ENCODE results near the gene SDK1. TPM values are rescaled to one million over a fixed set of nuclear protein-coding genes. Genes with fewer than 3 reads are reported as not detected.

Gene SDK1
- total RNA-seq, 4 donors from 2014 or later, result 1.3 to 5.0 (median 2.0) TPM

DNA sequence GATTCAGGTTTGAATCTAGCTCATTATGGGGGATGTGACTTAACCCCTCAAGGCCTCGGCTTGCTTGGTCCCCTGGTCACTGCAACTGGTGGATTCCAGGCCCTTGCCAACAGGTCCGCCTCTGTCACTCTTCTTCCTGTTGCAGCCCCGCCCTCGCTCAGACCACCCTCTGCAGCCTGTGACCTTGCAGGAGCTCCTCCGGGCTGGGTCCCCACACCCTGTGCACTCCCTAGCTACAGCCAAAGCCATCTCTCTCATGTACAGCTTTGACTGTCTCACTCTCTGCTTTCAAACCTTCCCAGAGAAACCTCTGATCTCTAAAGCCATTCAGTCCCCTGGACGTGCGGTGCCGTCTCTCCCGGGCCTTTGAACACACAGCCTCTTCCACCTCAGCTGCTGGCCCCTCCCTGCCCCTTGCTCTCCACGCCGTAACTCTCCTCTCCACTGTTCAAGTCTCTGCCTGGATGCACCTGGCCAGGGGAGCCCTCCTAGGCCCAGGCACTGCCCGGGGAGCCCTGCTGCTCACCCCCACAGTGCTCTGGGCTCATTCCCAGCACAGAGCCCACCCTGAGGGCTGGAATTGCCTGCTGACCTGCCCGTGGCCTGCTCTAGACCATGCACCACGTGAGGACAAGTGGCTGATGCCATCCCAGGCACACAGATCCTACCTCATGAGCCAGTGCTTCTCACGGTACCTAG is 895.2 kb downstream of the SDK1 start:
- Histone ChIP-seq H3K4me1 (no peaks in the 10 kb centered on the region), H3K36me3 (no peaks in the 10 kb centered on the region), H3K9me3 (no peaks in the 10 kb centered on the region), H3K4me3 (replicated peaks in 1 of 3) (no peak overlapping the region), H3K27me3 (no peaks in the 10 kb centered on the region), H3K27ac (no peak overlapping the region)
- WGBS, 2 donors, result 76 to 80% methylated on average over 13 to 15 of the region's 15 CpGs
- TF ChIP-seq POLR2A (IDR thresholded peaks at IDR 0.05), result no peak
- TF ChIP-seq, protein P1, sequence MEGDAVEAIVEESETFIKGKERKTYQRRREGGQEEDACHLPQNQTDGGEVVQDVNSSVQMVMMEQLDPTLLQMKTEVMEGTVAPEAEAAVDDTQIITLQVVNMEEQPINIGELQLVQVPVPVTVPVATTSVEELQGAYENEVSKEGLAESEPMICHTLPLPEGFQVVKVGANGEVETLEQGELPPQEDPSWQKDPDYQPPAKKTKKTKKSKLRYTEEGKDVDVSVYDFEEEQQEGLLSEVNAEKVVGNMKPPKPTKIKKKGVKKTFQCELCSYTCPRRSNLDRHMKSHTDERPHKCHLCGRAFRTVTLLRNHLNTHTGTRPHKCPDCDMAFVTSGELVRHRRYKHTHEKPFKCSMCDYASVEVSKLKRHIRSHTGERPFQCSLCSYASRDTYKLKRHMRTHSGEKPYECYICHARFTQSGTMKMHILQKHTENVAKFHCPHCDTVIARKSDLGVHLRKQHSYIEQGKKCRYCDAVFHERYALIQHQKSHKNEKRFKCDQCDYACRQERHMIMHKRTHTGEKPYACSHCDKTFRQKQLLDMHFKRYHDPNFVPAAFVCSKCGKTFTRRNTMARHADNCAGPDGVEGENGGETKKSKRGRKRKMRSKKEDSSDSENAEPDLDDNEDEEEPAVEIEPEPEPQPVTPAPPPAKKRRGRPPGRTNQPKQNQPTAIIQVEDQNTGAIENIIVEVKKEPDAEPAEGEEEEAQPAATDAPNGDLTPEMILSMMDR (IDR thresholded peaks at IDR 0.05), result no peak
- DNase-seq, result no peak
- intact Hi-C loops (cut with DNase I), result no loop called here

DNA sequence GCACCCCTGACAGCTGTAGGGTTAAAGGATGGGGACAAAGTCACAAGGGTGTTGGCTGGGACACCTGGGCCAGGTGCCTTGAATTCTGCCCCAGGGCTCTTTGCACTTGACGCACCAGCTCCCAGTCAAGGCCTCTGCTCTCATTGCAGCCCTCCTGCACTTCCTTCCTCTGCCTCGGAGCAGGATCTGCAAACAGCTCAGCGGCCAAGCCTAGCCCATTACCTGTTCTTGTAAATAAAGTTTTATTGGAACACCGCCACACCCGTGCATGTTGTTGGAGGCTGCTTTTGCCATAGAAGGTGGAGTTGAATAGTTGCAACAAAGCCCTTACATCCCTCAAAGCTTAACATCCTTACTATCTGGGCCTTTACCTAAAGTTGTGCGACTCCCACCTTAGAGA is 897.2 kb downstream of the SDK1 start:
- Histone ChIP-seq H3K9me3 (no peaks in the 10 kb centered on the region), H3K27ac (no peak overlapping the region), H3K4me1 (no peaks in the 10 kb centered on the region), H3K36me3 (no peaks in the 10 kb centered on the region), H3K27me3 (no peaks in the 10 kb centered on the region), H3K4me3 (replicated peaks in 1 of 3) (no peak overlapping the region)
- WGBS, 2 donors, result 90 to 92% methylated on average over 6 of the region's 6 CpGs
- intact Hi-C loops (cut with DNase I), result no loop called here
- no peak for DNase-seq
- TF ChIP-seq, protein P1 (IDR thresholded peaks at IDR 0.05), result no peak
- no peak for TF ChIP-seq POLR2A (IDR thresholded peaks at IDR 0.05)

DNA sequence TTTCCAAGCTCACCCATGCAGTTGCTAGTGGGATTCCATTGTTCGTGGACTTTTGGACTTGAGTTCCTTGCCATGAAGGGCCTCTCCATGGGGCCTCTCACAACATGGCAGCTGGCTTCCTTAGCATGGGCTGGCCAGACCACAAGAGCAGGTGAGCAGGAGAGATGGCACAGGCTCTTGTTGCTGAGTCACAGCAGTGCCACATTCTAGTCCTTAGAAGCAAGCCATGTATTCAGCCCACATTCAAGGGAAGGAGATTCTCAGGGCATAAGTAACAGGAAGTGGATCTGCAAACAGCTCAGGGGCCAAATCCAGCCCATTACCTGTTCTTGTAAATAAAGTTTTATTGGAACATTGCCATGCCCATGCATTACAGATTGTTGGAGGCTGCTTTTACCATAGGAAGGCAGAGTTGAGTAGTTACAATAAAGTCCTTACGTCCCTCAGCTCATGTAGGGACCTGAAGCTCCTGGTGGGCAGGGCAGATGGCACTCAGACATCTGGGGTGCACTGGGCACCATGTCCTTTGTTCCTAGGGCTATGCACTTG is 899.6 kb downstream of the SDK1 start:
- 89 to 100% methylated on average over 1 to 2 of the region's 2 CpGs for WGBS, 2 donors
- H3K27ac ChIP-seq, result no peak overlapping the region
- H3K4me1 ChIP-seq, result no peaks in the 10 kb centered on the region
- H3K4me3 ChIP-seq (replicated peaks in 1 of 3), result no peak overlapping the region
- TF ChIP-seq POLR2A (IDR thresholded peaks at IDR 0.05), result no peak
- TF ChIP-seq, protein P1 (IDR thresholded peaks at IDR 0.05), result no peak
- no peaks in the 10 kb centered on the region for H3K9me3 ChIP-seq
- no peaks in the 10 kb centered on the region for H3K36me3 ChIP-seq
- no peak for DNase-seq
- intact Hi-C loops (cut with DNase I), result loop anchor here (10.0 kb wide), 1 partner anchor 64 kb away; no protein-coding TSS in a partner anchor
- no peaks in the 10 kb centered on the region for H3K27me3 ChIP-seq

DNA sequence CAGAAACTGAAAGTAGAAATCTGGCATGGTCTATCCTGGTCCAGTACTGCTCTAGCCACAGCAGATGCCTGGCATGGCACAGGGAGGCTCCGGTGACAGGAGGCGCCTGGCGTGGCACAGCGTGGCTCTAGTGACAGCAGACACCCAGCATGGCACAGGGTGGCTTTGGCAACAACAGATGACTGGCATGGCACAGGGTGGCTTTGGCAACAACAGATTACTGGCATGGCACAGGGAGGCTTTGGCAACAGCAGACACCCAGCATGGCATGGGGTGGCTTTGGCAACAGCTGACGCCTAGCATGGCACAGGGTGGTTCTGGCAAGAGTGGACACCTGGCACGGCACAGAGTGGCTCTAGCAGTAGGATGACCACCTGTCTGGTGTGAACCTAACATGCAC is 900.5 kb downstream of the SDK1 start:
- 88 to 96% methylated on average over 6 of the region's 6 CpGs for WGBS, 2 donors

More for the DNA sequence above, 900.5 kb downstream of the SDK1 start:
- no peak for DNase-seq
- Histone ChIP-seq H3K4me3 (replicated peaks in 1 of 3) (no peak overlapping the region), H3K27me3 (no peaks in the 10 kb centered on the region), H3K27ac (no peak overlapping the region), H3K4me1 (no peaks in the 10 kb centered on the region), H3K36me3 (no peaks in the 10 kb centered on the region), H3K9me3 (no peaks in the 10 kb centered on the region)
- TF ChIP-seq POLR2A (IDR thresholded peaks at IDR 0.05), result no peak
- TF ChIP-seq, protein P1 (IDR thresholded peaks at IDR 0.05), result no peak
- intact Hi-C loops (cut with DNase I), result loop anchor here (10.0 kb wide), 1 partner anchor 63 kb away; no protein-coding TSS in a partner anchor
